Lung (tissue), 12 donors: ENCODE measurements around the gene XCL2. TPM values are rescaled to one million over a fixed set of nuclear protein-coding genes. Genes with fewer than 3 reads are reported as not detected.

Experiments used
- ATAC-seq: fragments of 200-7000 bp; cut with Tn5 transposase; one replicate; pipeline ENCODE4 v1.9.1; 2020; ENCODE audit warnings: moderate number of reproducible peaks; ENCODE audit not compliant: insufficient read depth, low FRiP score
- DNase-seq, 3 donors: peaks; one replicate each; pipeline ENCODE4 v3.0.0-alpha.2; 2013 to 2017
- H3K27ac ChIP-seq, 2 donors: one replicate each; pipeline ENCODE4 v1.5.1; 2013; ENCODE audit warnings: mild to moderate bottlenecking in 2 of 2, moderate library complexity in 2 of 2, control low read depth in 1 of 2, inconsistent platforms in 1 of 2, low read depth in 1 of 2, low read length in 1 of 2
- H3K27me3 ChIP-seq, 3 donors: one replicate each; pipeline ENCODE4 v1.5.1; 2013; ENCODE audit warnings: low read length in 2 of 3; ENCODE audit not compliant: control insufficient read depth in 3 of 3, insufficient read depth in 3 of 3
- H3K36me3 ChIP-seq, 4 donors: one replicate each; pipeline ENCODE4 v1.5.1; 2013; ENCODE audit warnings: low read length in 4 of 4, mild to moderate bottlenecking in 1 of 4, moderate library complexity in 1 of 4; ENCODE audit not compliant: control insufficient read depth in 4 of 4, insufficient read depth in 4 of 4
- H3K4me1 ChIP-seq, 5 donors: one replicate each; pipeline ENCODE4 v1.5.1; 2013; ENCODE audit warnings: low read length in 5 of 5, mild to moderate bottlenecking in 2 of 5, moderate library complexity in 1 of 5; ENCODE audit not compliant: control insufficient read depth in 5 of 5, insufficient read depth in 5 of 5
- H3K4me3 ChIP-seq: one replicate; pipeline ENCODE4 v1.5.1; 2013; ENCODE audit warnings: mild to moderate bottlenecking, control low read depth, moderate library complexity
- H3K9ac ChIP-seq, 2 donors: one replicate each; pipeline ENCODE4 v1.5.1; 2013; ENCODE audit warnings: low read length in 2 of 2, control low read depth in 1 of 2; ENCODE audit not compliant: insufficient read depth in 1 of 2
- H3K9me3 ChIP-seq, 4 donors: one replicate each; pipeline ENCODE4 v1.5.1; 2013; ENCODE audit warnings: low read length in 3 of 4, mild to moderate bottlenecking in 1 of 4, moderate library complexity in 1 of 4; ENCODE audit not compliant: control insufficient read depth in 4 of 4, insufficient read depth in 3 of 4
- CTCF ChIP-seq: IDR thresholded peaks from 2 replicates; pipeline ENCODE4 v1.5.1; 2012; ENCODE audit warnings: mild to moderate bottlenecking; ENCODE audit errors: control extremely low read depth, extremely low read depth
- WGBS, 2 donors: extraction: QIAGEN DNeasy Blood & Tissue Kit; methylation state at CpG; one replicate each; pipeline ENCODE4 v1.1.7; 2013; 5-methylcytosine and 5-hydroxymethylcytosine counted together
- polyA plus RNA-seq, 2 donors: library from polyadenylated mRNA; stranded (reverse); fragments of 200-250 nt; gene quantifications; one replicate each; pipeline ENCODE4 v1.2.1, GENCODE V29; 2013
- total RNA-seq, 2 donors: library from RNA; depleted of rRNA in 1 of 2; stranded (reverse); fragments of >200 nt in 1 of 2; gene quantifications; one replicate each; pipeline ENCODE4 v1.2.1, GENCODE V29; 2014 to 2021
- donor health status: control.
- donor health status: control.
- donor health status: Bipolar disorder and iron deficiency.
- donor health status: healthy.
- donor health status: DM: yes; HTN: yes; CAD: no.

XCL2 gene
- total and polyA plus RNA-seq, 4 donors, result 0.41 to 4.6 (median 0.92) TPM

- ATAC-seq, result no peak
- Histone ChIP-seq H3K36me3 (no peaks in the 10 kb centered on the region), H3K4me3 (no peak overlapping the region), H3K9ac (no peak overlapping the region), H3K27me3 (no peaks in the 10 kb centered on the region), H3K9me3 (peaks cover 0 to 4% (median 0%) of the 10 kb centered on the region in 4 donors), H3K27ac (no peak overlapping the region), H3K4me1 (peaks cover 0 to 12% (median 2%) of the 10 kb centered on the region in 5 donors)
- no peak for TF ChIP-seq CTCF
- DNase-seq, result no peak
- 37 to 77% methylated on average over 1 of the region's 1 CpG for WGBS, 2 donors
These were observed 34.6 kb downstream of the XCL2 start for GRCh38 chr1:168509210-168509609.

GRCh38 chr1:168507828-168508227, 36.0 kb downstream of the XCL2 start:
- no peak for TF ChIP-seq CTCF
- no peak overlapping the region for H3K9ac ChIP-seq
- no peaks in the 10 kb centered on the region for H3K36me3 ChIP-seq
- no peaks in the 10 kb centered on the region for H3K27me3 ChIP-seq
- no peak overlapping the region for H3K27ac ChIP-seq
- H3K4me3 ChIP-seq, result no peak overlapping the region
- H3K9me3 ChIP-seq, result peaks cover 0 to 4% (median 0%) of the 10 kb centered on the region in 4 donors
- 90% methylated on average over 4 of the region's 4 CpGs for WGBS, 2 donors
- ATAC-seq (no peak), DNase-seq (no peak)
- H3K4me1 ChIP-seq, result no peaks in the 10 kb centered on the region

- no peak for TF ChIP-seq CTCF
- ATAC-seq, result no peak
- Histone ChIP-seq H3K9me3 (peaks cover 0 to 4% (median 0%) of the 10 kb centered on the region in 4 donors), H3K36me3 (no peaks in the 10 kb centered on the region), H3K9ac (no peak overlapping the region), H3K4me3 (no peak overlapping the region), H3K27ac (no peak overlapping the region), H3K27me3 (no peaks in the 10 kb centered on the region), H3K4me1 (no peaks in the 10 kb centered on the region)
- no peak for DNase-seq
- WGBS, 2 donors, result 78 to 79% methylated on average over 3 of the region's 3 CpGs
These were observed 36.6 kb downstream of the XCL2 start for GRCh38 chr1:168507231-168507630.

- Histone ChIP-seq H3K9ac (no peak overlapping the region), H3K36me3 (no peaks in the 10 kb centered on the region), H3K27me3 (no peaks in the 10 kb centered on the region), H3K27ac (no peak overlapping the region), H3K4me3 (no peak overlapping the region), H3K4me1 (no peaks in the 10 kb centered on the region), H3K9me3 (peaks cover 0 to 4% (median 0%) of the 10 kb centered on the region in 4 donors)
- WGBS, 2 donors, result 85 to 94% methylated on average over 6 of the region's 6 CpGs
- TF ChIP-seq CTCF, result no peak
- ATAC-seq (no peak), DNase-seq (no peak)
These were observed 37.5 kb downstream of the XCL2 start for GRCh38 chr1:168506204-168506819.
